ENCODE data around the gene SS18L1. TPM values are rescaled to one million over a fixed set of nuclear protein-coding genes. Genes with fewer than 3 reads are reported as not detected.

The SS18L1 gene
- total RNA-seq, 6 experiments from 2014 or later = 14.1 to 26.5 (median 23.7) TPM

GRCh38 chr20:62225026-62225425 is 81.5 kb downstream of the SS18L1 start:
- 88% methylated on average over 3 of the region's 13 CpGs for WGBS (ENCODE audit: insufficient coverage, low coverage, low lambda C conversion rate, missing lambda C conversion rate)
- DNase-seq = no peak
- H3K27me3 ChIP-seq = no peaks in the 10 kb centered on the region
- intact Hi-C loops (cut with DNase I) = no loop called here
- H3K9me3 ChIP-seq = no peaks in the 10 kb centered on the region
- H3K4me3 ChIP-seq = no peak overlapping the region
- TF ChIP-seq, protein P1, sequence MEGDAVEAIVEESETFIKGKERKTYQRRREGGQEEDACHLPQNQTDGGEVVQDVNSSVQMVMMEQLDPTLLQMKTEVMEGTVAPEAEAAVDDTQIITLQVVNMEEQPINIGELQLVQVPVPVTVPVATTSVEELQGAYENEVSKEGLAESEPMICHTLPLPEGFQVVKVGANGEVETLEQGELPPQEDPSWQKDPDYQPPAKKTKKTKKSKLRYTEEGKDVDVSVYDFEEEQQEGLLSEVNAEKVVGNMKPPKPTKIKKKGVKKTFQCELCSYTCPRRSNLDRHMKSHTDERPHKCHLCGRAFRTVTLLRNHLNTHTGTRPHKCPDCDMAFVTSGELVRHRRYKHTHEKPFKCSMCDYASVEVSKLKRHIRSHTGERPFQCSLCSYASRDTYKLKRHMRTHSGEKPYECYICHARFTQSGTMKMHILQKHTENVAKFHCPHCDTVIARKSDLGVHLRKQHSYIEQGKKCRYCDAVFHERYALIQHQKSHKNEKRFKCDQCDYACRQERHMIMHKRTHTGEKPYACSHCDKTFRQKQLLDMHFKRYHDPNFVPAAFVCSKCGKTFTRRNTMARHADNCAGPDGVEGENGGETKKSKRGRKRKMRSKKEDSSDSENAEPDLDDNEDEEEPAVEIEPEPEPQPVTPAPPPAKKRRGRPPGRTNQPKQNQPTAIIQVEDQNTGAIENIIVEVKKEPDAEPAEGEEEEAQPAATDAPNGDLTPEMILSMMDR (IDR thresholded peaks at IDR 0.05) = no peak
- TF ChIP-seq POLR2A (IDR thresholded peaks at IDR 0.05) = no peak
- H3K4me1 ChIP-seq = peaks cover 0 to 5% (median 0%) of the 10 kb centered on the region in 4 donors
- no peaks in the 10 kb centered on the region for H3K36me3 ChIP-seq
- no peak overlapping the region for H3K27ac ChIP-seq
- ATAC-seq = no peak

GRCh38 chr20:62225820-62226635 is 82.5 kb downstream of the SS18L1 start:
- WGBS (ENCODE audit: insufficient coverage, low coverage, low lambda C conversion rate, missing lambda C conversion rate) = 68% methylated on average over 9 of the region's 17 CpGs
- no peak for ATAC-seq
- TF ChIP-seq POLR2A (IDR thresholded peaks at IDR 0.05) = no peak
- TF ChIP-seq, protein P1 (IDR thresholded peaks at IDR 0.05) = no peak
- H3K4me1 ChIP-seq = no peaks in the 10 kb centered on the region
- H3K27ac ChIP-seq = no peak overlapping the region
- intact Hi-C loops (cut with DNase I) = no loop called here
- no peaks in the 10 kb centered on the region for H3K9me3 ChIP-seq
- DNase-seq = no peak
- no peak overlapping the region for H3K4me3 ChIP-seq
- no peaks in the 10 kb centered on the region for H3K27me3 ChIP-seq
- no peaks in the 10 kb centered on the region for H3K36me3 ChIP-seq

- DNase-seq = no peak
- TF ChIP-seq POLR2A (IDR thresholded peaks at IDR 0.05) = no peak
- TF ChIP-seq, protein P1 (IDR thresholded peaks at IDR 0.05) = no peak
- 66% methylated on average over 9 of the region's 24 CpGs for WGBS (ENCODE audit: insufficient coverage, low coverage, low lambda C conversion rate, missing lambda C conversion rate)
- Histone ChIP-seq H3K36me3 (no peaks in the 10 kb centered on the region), H3K27ac (no peak overlapping the region), H3K9me3 (no peaks in the 10 kb centered on the region), H3K4me1 (no peaks in the 10 kb centered on the region), H3K4me3 (no peak overlapping the region), H3K27me3 (no peaks in the 10 kb centered on the region)
- ATAC-seq = no peak
- intact Hi-C loops (cut with DNase I) = no loop called here
These were observed 83.4 kb downstream of the SS18L1 start for GRCh38 chr20:62226707-62227590.

DNA sequence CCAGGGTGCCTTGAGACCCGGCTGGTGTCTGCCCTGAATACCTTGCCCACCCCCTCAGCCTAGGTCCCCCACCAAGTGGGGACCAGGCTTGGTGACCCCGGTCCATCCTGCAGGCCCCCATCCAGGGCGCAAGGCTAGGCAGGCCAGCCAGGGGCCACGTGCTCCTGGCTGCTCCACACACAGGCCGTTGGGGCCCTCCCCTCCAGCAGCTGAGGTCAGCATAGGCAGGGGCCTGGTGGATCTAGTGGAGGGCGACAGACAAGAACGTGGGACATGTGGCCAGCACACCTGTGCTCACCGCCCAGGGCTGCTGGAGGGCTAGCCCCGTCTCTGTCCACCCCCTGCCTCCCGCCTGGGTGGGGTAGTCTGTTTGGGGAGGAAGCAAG is 84.0 kb downstream of the SS18L1 start:
- Histone ChIP-seq H3K27ac (no peak overlapping the region), H3K4me3 (no peak overlapping the region), H3K9me3 (no peaks in the 10 kb centered on the region), H3K4me1 (no peaks in the 10 kb centered on the region), H3K36me3 (no peaks in the 10 kb centered on the region), H3K27me3 (no peaks in the 10 kb centered on the region)
- TF ChIP-seq, protein P1 (IDR thresholded peaks at IDR 0.05) = no peak
- TF ChIP-seq POLR2A (IDR thresholded peaks at IDR 0.05) = no peak
- WGBS (ENCODE audit: insufficient coverage, low coverage, low lambda C conversion rate, missing lambda C conversion rate) = 80% methylated on average over 3 of the region's 10 CpGs
- intact Hi-C loops (cut with DNase I) = no loop called here
- ATAC-seq = peak in 1 of 4 donors; percentile 21
- no peak for DNase-seq

All from right lobe of liver (tissue), 6 donors.